Lung (tissue), 12 donors: ENCODE measurements around the gene NFIA. TPM values are rescaled to one million over a fixed set of nuclear protein-coding genes. Genes with fewer than 3 reads are reported as not detected.
A peak's percentile ranks its signal among the peaks of the same experiment; 100 is the strongest.

ENCODE experiments used
- ATAC-seq: fragments of 200-7000 bp; cut with Tn5 transposase; one replicate; pipeline ENCODE4 v1.9.1; 2020; ENCODE audit warnings: moderate number of reproducible peaks; ENCODE audit not compliant: insufficient read depth, low FRiP score
- DNase-seq, 3 donors: peaks; one replicate each; pipeline ENCODE4 v3.0.0-alpha.2; 2013 to 2017
- H3K27ac ChIP-seq, 2 donors: one replicate each; pipeline ENCODE4 v1.5.1; 2013; ENCODE audit warnings: mild to moderate bottlenecking in 2 of 2, moderate library complexity in 2 of 2, control low read depth in 1 of 2, inconsistent platforms in 1 of 2, low read depth in 1 of 2, low read length in 1 of 2
- H3K27me3 ChIP-seq, 3 donors: one replicate each; pipeline ENCODE4 v1.5.1; 2013; ENCODE audit warnings: low read length in 2 of 3; ENCODE audit not compliant: control insufficient read depth in 3 of 3, insufficient read depth in 3 of 3
- H3K36me3 ChIP-seq, 4 donors: one replicate each; pipeline ENCODE4 v1.5.1; 2013; ENCODE audit warnings: low read length in 4 of 4, mild to moderate bottlenecking in 1 of 4, moderate library complexity in 1 of 4; ENCODE audit not compliant: control insufficient read depth in 4 of 4, insufficient read depth in 4 of 4
- H3K4me1 ChIP-seq, 5 donors: one replicate each; pipeline ENCODE4 v1.5.1; 2013; ENCODE audit warnings: low read length in 5 of 5, mild to moderate bottlenecking in 2 of 5, moderate library complexity in 1 of 5; ENCODE audit not compliant: control insufficient read depth in 5 of 5, insufficient read depth in 5 of 5
- H3K4me3 ChIP-seq: one replicate; pipeline ENCODE4 v1.5.1; 2013; ENCODE audit warnings: mild to moderate bottlenecking, control low read depth, moderate library complexity
- H3K9ac ChIP-seq, 2 donors: one replicate each; pipeline ENCODE4 v1.5.1; 2013; ENCODE audit warnings: low read length in 2 of 2, control low read depth in 1 of 2; ENCODE audit not compliant: insufficient read depth in 1 of 2
- H3K9me3 ChIP-seq, 4 donors: one replicate each; pipeline ENCODE4 v1.5.1; 2013; ENCODE audit warnings: low read length in 3 of 4, mild to moderate bottlenecking in 1 of 4, moderate library complexity in 1 of 4; ENCODE audit not compliant: control insufficient read depth in 4 of 4, insufficient read depth in 3 of 4
- WGBS, 2 donors: extraction: QIAGEN DNeasy Blood & Tissue Kit; methylation state at CpG; one replicate each; pipeline ENCODE4 v1.1.7; 2013; 5-methylcytosine and 5-hydroxymethylcytosine counted together
- polyA plus RNA-seq, 2 donors: library from polyadenylated mRNA; stranded (reverse); fragments of 200-250 nt; gene quantifications; one replicate each; pipeline ENCODE4 v1.2.1, GENCODE V29; 2013
- total RNA-seq, 2 donors: library from RNA; depleted of rRNA in 1 of 2; stranded (reverse); fragments of >200 nt in 1 of 2; gene quantifications; one replicate each; pipeline ENCODE4 v1.2.1, GENCODE V29; 2014 to 2021
- TF ChIP-seq, protein P1 (sequence below): IDR thresholded peaks from 2 replicates; pipeline ENCODE4 v1.5.1; 2012; ENCODE audit warnings: mild to moderate bottlenecking; ENCODE audit errors: control extremely low read depth, extremely low read depth
- donor health status: control.
- donor health status: control.
- donor health status: Bipolar disorder and iron deficiency.
- donor health status: healthy.
- donor health status: DM: yes; HTN: yes; CAD: no.

The NFIA gene
- total and polyA plus RNA-seq, 4 donors = 3.0 to 63.4 (median 34.2) TPM

DNA sequence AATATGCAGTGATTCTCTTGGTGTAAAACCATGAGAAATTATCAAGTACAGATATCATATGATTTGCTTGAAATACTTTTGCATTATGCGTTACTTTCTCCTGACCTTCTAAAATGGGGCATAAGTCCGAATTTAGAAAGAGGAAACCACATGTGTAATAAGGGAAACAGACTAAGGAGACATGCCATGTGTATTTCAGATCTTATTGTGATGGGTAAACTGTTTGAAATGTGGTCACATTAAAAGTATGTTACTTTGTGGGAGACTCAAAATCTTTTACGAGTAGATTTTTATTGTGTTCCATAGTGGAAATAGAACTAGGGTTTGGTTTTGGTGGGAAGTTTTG is 173.0 kb downstream of the NFIA start:
- peak overlapping the region; percentile 77 to 80 for H3K27ac ChIP-seq
- no peak overlapping the region for H3K4me3 ChIP-seq
- H3K36me3 ChIP-seq = no peaks in the 10 kb centered on the region
- ATAC-seq = no peak
- TF ChIP-seq, protein P1, sequence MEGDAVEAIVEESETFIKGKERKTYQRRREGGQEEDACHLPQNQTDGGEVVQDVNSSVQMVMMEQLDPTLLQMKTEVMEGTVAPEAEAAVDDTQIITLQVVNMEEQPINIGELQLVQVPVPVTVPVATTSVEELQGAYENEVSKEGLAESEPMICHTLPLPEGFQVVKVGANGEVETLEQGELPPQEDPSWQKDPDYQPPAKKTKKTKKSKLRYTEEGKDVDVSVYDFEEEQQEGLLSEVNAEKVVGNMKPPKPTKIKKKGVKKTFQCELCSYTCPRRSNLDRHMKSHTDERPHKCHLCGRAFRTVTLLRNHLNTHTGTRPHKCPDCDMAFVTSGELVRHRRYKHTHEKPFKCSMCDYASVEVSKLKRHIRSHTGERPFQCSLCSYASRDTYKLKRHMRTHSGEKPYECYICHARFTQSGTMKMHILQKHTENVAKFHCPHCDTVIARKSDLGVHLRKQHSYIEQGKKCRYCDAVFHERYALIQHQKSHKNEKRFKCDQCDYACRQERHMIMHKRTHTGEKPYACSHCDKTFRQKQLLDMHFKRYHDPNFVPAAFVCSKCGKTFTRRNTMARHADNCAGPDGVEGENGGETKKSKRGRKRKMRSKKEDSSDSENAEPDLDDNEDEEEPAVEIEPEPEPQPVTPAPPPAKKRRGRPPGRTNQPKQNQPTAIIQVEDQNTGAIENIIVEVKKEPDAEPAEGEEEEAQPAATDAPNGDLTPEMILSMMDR = no peak
- H3K9me3 ChIP-seq = no peaks in the 10 kb centered on the region
- H3K9ac ChIP-seq = peak overlapping the region in 1 of 2 donors; percentile 80
- no peaks in the 10 kb centered on the region for H3K27me3 ChIP-seq
- peaks cover 0 to 51% (median 35%) of the 10 kb centered on the region in 5 donors for H3K4me1 ChIP-seq
- DNase-seq = peak in 1 of 3 donors; percentile 49
- 8 to 24% methylated on average over 3 of the region's 3 CpGs for WGBS, 2 donors

DNA sequence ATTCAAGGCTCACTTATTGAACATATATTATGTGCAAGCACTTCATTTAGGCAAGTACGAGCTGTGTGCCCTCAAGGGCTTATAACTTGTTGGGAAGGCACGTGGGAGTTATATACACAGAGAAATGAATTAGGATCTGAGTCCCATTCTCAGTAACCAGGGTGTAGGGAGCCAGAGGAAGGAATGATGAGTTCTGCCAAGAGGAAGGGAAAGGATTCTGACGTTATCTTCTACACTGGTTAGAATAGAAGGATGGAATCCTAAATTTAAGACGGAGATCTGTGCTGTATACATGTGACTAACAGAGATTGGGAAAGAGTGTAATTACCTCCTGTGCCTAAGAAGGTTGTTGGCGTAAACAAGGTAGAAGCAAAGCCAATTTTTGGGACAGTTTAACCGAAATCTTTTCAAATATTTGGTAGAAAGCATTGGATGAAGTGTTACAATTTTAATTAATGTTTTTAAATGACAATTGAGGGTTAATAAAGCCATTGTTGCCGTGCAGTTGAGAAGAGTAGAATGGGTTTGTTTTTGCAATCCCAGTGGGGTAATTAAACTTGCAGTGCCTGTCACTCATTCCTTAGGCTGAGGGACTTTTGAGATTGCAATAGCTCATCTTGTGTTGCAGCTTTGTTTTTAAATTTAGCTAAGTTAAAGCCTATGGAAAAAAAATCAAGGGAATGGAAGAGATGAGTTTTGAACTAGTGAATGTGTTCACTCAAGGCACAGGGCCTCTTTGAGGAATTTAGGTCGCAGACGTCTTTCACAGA is 177.2 kb downstream of the NFIA start:
- Histone ChIP-seq H3K9ac (no peak overlapping the region), H3K27me3 (no peaks in the 10 kb centered on the region), H3K36me3 (peaks cover 0 to 2% (median 0%) of the 10 kb centered on the region in 4 donors), H3K4me1 (peaks cover 0 to 33% (median 13%) of the 10 kb centered on the region in 5 donors), H3K4me3 (no peak overlapping the region), H3K27ac (peak overlapping the region in 1 of 2 donors; percentile 7), H3K9me3 (no peaks in the 10 kb centered on the region)
- TF ChIP-seq, protein P1 = no peak
- DNase-seq (peak in 1 of 3 donors; percentile 43), ATAC-seq (no peak)
- 73 to 75% methylated on average over 9 of the region's 9 CpGs for WGBS, 2 donors

DNA sequence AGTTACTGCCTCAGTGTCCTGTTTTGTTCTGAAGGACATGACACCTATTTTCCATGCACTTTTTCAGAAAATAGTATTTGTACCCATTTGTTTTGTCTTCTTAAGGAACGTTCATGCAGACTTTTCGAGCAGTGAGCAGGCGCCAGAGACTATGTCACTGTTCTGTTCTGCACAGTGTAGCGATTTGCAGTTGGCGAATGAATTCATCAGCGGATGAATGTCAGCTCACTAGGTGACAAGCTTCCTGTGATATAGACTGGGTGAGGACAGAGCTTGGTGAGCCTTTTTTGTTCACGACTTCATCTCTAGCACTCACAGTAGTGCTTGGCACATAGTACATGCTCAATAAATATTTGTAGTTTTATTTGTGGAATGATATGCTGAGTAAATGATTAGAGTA is 177.8 kb downstream of the NFIA start:
- peaks cover 0 to 2% (median 0%) of the 10 kb centered on the region in 4 donors for H3K36me3 ChIP-seq
- ATAC-seq (no peak), DNase-seq (no peak)
- no peak overlapping the region for H3K4me3 ChIP-seq
- peaks cover 0 to 27% (median 8%) of the 10 kb centered on the region in 5 donors for H3K4me1 ChIP-seq
- H3K27me3 ChIP-seq = no peaks in the 10 kb centered on the region
- 96 to 97% methylated on average over 7 of the region's 7 CpGs for WGBS, 2 donors
- H3K9ac ChIP-seq = no peak overlapping the region
- no peaks in the 10 kb centered on the region for H3K9me3 ChIP-seq
- TF ChIP-seq, protein P1 = no peak
- H3K27ac ChIP-seq = no peak overlapping the region
